HEK293T (cell line): ENCODE data around the gene SUGP1.

Experiments
- CTCF ChIA-PET: fragments of 350-600 bp; formaldehyde crosslinking; extraction: SDS; loops from one replicate; lab custom pipeline; 2021; ENCODE audit warnings: antibody characterized with exemption, inconsistent platforms; lab: Yijun Ruan, JAX
- POLR2A ChIA-PET: fragments of 350-600 bp; formaldehyde crosslinking; extraction: SDS; loops from one replicate; lab custom pipeline; 2020; ENCODE audit warnings: antibody characterized with exemption, inconsistent platforms; lab: Yijun Ruan, JAX
- DNase-seq: peaks from one replicate; pipeline ENCODE4 v3.0.0; 2012; ENCODE audit warnings: mixed read lengths; ENCODE audit errors: extremely low spot score
- ARNT ChIP-seq: fragments of 450-650 bp; IDR thresholded peaks from 2 replicates; pipeline ENCODE4 v1.6.1; 2017; ENCODE audit warnings: mild to moderate bottlenecking
- BHLHE40 ChIP-seq: fragments of 450-650 bp; IDR thresholded peaks from 2 replicates; pipeline ENCODE4 v1.6.1; 2016; ENCODE audit warnings: mild to moderate bottlenecking, moderate library complexity, borderline replicate concordance
- CTBP1 ChIP-seq: fragments of 450-650 bp; IDR thresholded peaks from 2 replicates; pipeline ENCODE4 v1.6.1; 2016; ENCODE audit warnings: borderline replicate concordance
- ELF4 ChIP-seq: fragments of 450-650 bp; IDR thresholded peaks from 2 replicates; pipeline ENCODE4 v1.6.1; 2017; ENCODE audit warnings: antibody characterized with exemption
- FOXA1 ChIP-seq: fragments of 450-650 bp; IDR thresholded peaks from 2 replicates; pipeline ENCODE4 v1.6.1; 2016; ENCODE audit warnings: mild to moderate bottlenecking
- FOXK2 ChIP-seq: fragments of 450-650 bp; IDR thresholded peaks from 2 replicates; pipeline ENCODE4 v1.6.1; 2016; ENCODE audit warnings: mild to moderate bottlenecking
- FOXM1 ChIP-seq: fragments of 450-650 bp; IDR thresholded peaks from 2 replicates; pipeline ENCODE4 v1.6.1; 2017; ENCODE audit warnings: mild to moderate bottlenecking, borderline replicate concordance
- HDGF ChIP-seq: fragments of 450-650 bp; IDR thresholded peaks from 2 replicates; pipeline ENCODE4 v1.6.1; 2017; ENCODE audit warnings: antibody characterized with exemption, borderline replicate concordance
- L3MBTL2 ChIP-seq: fragments of 450-650 bp; conservative IDR thresholded peaks from 2 replicates; pipeline ENCODE4 v1.6.1; 2016; ENCODE audit warnings: mild to moderate bottlenecking
- LEF1 ChIP-seq: fragments of 450-650 bp; IDR thresholded peaks from 2 replicates; pipeline ENCODE4 v1.6.1; 2017; ENCODE audit warnings: mild to moderate bottlenecking, borderline replicate concordance
- NFRKB ChIP-seq: fragments of 450-650 bp; IDR thresholded peaks from 2 replicates; pipeline ENCODE4 v1.6.1; 2016; ENCODE audit warnings: mild to moderate bottlenecking, moderate library complexity
- PKNOX1 ChIP-seq: fragments of 450-650 bp; IDR thresholded peaks from 2 replicates; pipeline ENCODE4 v1.6.1; 2016
- SP1 ChIP-seq: fragments of 450-650 bp; IDR thresholded peaks from 2 replicates; pipeline ENCODE4 v1.6.1; 2017
- SUZ12 ChIP-seq: fragments of 450-650 bp; IDR thresholded peaks from 2 replicates; pipeline ENCODE4 v1.6.1; 2016; ENCODE audit warnings: mild to moderate bottlenecking
- TARDBP ChIP-seq: fragments of 450-650 bp; IDR thresholded peaks from 2 replicates; pipeline ENCODE4 v1.6.1; 2016
- ZNF384 ChIP-seq: fragments of 450-650 bp; IDR thresholded peaks from 2 replicates; pipeline ENCODE4 v1.6.1; 2016

SUGP1 gene

GRCh38 chr19:19236173-19236572 lies 84.1 kb downstream of the SUGP1 start:
- DNase-seq: no peak
- ChIA-PET CTCF (no interaction called here), POLR2A (no interaction called here)
- TF ChIP-seq SP1: no peak
- TF ChIP-seq FOXK2: no peak
- no peak for TF ChIP-seq ELF4
- TF ChIP-seq FOXA1: no peak
- no peak for TF ChIP-seq SUZ12

DNA sequence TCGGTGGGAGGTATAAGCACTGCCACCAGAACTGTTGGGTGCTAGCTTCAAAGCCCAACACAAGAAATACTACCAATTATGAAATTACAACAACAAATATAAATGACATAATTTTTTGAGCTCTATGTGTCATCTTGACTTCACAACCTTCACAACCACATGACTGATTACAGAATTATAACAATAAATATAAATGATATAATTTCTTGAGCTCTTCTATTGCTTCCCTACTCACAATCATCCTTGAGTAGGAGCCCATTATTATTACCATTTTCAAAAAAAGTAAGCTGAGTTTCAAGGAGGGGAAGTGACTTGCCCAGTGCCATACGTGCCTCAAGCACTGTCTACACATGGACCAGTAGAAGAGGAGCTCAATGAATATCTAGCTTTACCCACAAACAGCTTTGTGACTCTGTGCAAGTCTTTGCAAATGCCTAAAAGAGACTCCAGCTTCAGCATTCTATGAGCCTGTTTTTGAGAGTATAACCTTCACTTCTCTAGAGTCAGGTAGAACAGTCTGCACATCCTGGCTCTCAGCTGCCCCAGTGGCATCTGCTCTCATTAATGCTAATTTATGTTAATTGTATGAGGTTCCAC lies 86.0 kb downstream of the SUGP1 start:
- DNase-seq: no peak
- ChIA-PET POLR2A (interaction anchor here (1.6 kb wide), 1 partner anchor 32 kb away, joined by 4 read pairs; the partner anchor contains the start of gene NR2C2AP), CTCF (no interaction called here)
- no peak for TF ChIP-seq CTBP1
- TF ChIP-seq FOXA1: no peak
- no peak for TF ChIP-seq ZNF384
- no peak for TF ChIP-seq ARNT
- no peak for TF ChIP-seq LEF1
- no peak for TF ChIP-seq TARDBP
- TF ChIP-seq HDGF: no peak
- TF ChIP-seq L3MBTL2: no peak
- no peak for TF ChIP-seq NFRKB
- TF ChIP-seq PKNOX1: no peak
- TF ChIP-seq BHLHE40: no peak
- no peak for TF ChIP-seq SP1
- no peak for TF ChIP-seq SUZ12
- TF ChIP-seq FOXM1: no peak
- TF ChIP-seq ELF4: no peak
- no peak for TF ChIP-seq FOXK2

DNA sequence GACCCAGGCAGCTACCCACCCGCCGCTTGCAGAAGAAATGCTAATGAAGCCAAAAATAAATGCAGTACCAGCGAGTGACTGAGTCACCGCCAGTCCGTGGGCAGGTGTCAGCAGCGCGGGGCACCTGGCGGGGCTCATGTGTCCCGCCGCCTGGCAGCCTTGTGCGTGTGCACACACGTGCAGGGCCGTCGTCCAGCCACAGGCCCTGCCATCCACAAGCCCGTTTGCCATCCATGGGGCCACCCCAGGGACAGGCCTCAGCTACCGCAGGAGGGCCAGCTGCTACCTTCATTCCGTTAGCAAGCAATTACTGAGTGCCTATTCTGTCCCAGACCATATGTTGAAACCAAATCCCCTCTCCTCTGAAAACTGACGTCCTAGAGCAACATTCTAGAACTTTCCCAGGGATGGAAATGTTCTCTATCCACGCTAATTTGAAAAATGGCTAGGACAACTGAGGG lies 88.0 kb downstream of the SUGP1 start:
- DNase-seq: no peak
- POLR2A ChIA-PET: no interaction called here
- TF ChIP-seq PKNOX1 (no peak), FOXM1 (no peak), TARDBP (no peak), ELF4 (no peak), FOXA1 (no peak), BHLHE40 (no peak), FOXK2 (no peak), HDGF (no peak), NFRKB (no peak), L3MBTL2 (no peak), SUZ12 (no peak)
- CTCF ChIA-PET: no interaction called here

DNA sequence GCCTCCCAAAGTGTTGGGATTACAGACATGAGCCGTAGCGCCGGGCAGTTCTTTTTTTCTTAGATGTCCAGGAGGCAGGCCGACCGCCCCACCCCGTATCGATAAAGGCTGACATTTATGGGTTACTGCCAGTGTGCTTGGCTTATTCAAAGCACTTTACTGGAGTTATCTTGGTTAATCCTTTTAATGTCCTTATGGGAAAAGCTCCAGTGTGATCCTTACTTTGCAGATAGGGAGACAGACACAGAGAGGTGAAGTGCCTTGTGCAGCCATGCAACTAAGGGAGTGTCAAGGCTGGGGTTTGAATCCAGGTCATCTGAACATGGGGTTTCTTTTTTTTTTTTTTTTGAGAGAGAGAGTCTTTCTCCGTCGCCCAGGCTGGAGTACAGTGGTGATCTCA lies 89.3 kb downstream of the SUGP1 start:
- ChIA-PET CTCF (no interaction called here), POLR2A (no interaction called here)
- DNase-seq: no peak
- TF ChIP-seq TARDBP (no peak), ZNF384 (no peak), SP1 (no peak), ARNT (no peak), FOXK2 (no peak), FOXA1 (no peak), L3MBTL2 (no peak), PKNOX1 (no peak)

DNA sequence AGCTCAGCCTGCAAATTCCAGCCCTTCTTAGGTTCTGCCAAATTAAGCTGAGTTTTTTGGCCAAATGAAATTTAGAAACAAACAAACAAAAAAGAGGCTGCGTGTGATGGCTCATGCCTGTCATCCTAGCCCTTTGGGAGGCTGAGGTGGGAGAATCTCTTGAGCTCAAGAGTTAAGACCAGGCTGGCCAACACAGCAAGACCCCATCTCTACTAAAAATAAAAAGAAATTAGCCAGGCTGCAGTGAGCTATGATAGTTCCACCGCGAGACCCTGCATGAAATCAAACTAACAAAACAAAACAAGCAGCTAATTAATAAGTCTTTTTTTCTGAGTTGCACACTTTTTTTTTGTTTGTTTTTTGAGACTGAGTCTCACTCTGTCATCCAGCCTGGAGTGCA lies 90.6 kb downstream of the SUGP1 start:
- POLR2A ChIA-PET: interaction anchor here (1.1 kb wide), 1 partner anchor 28 kb away, joined by 3 read pairs; no protein-coding TSS in a partner anchor
- TF ChIP-seq SUZ12 (no peak), FOXM1 (no peak), TARDBP (no peak), FOXA1 (no peak), FOXK2 (no peak), SP1 (no peak), HDGF (no peak), ARNT (no peak), L3MBTL2 (no peak)
- CTCF ChIA-PET: no interaction called here
- no peak for DNase-seq

- no peak for TF ChIP-seq CTBP1
- TF ChIP-seq TARDBP: no peak
- TF ChIP-seq FOXA1: no peak
- TF ChIP-seq PKNOX1: no peak
- no peak for TF ChIP-seq ARNT
- TF ChIP-seq ZNF384: no peak
- TF ChIP-seq BHLHE40: no peak
- TF ChIP-seq NFRKB: no peak
- no peak for TF ChIP-seq HDGF
- TF ChIP-seq L3MBTL2: no peak
- no peak for TF ChIP-seq ELF4
- no peak for TF ChIP-seq SUZ12
- TF ChIP-seq LEF1: no peak
- no peak for TF ChIP-seq FOXK2
- TF ChIP-seq SP1: no peak
- no peak for TF ChIP-seq FOXM1
- ChIA-PET POLR2A (no interaction called here), CTCF (no interaction called here)
- DNase-seq: no peak
Measured at GRCh38 chr19:19227217-19227616, 93.1 kb downstream of the SUGP1 start.
